H4 (cell line): ENCODE data around the gene MAGEA11. TPM values are rescaled to one million over a fixed set of nuclear protein-coding genes. Genes with fewer than 3 reads are reported as not detected.

ENCODE experiments used
- total RNA-seq: library from RNA; depleted of rRNA; stranded (reverse); fragments of >200 nt; shearing (Covaris generic); gene quantifications from 2 replicates; pipeline ENCODE4 v1.2.3, GENCODE V29; 2014; rRNA removed

The MAGEA11 gene
- total RNA-seq, 1 experiment from 2014 or later, result 2.6 TPM

Other genes starting within 250 kb of the MAGEA11 start
- gene IDS, start 206.8 kb upstream of the MAGEA11 start, total RNA-seq, result 67.1 and 75.1 TPM in 2 replicates
- 15.7 and 22.0 TPM in 2 replicates for gene EOLA1, start 171.0 kb upstream of the MAGEA11 start, total RNA-seq
- not detected in 2 replicates for gene HSFX3, start 162.1 kb upstream of the MAGEA11 start, total RNA-seq
- gene MAGEA9B, start 124.6 kb upstream of the MAGEA11 start, total RNA-seq, result 0.08 TPM in 1 of 2 replicates, not detected in the other
- gene HSFX2, start 116.7 kb upstream of the MAGEA11 start, total RNA-seq, result not detected in 2 replicates
- 13.1 and 20.6 TPM in 2 replicates for gene TMEM185A, start 80.3 kb upstream of the MAGEA11 start, total RNA-seq
- gene HSFX1, start 62.0 kb downstream of the MAGEA11 start, total RNA-seq, result not detected in 2 replicates
- not detected in 2 replicates for gene MAGEA9, start 69.9 kb downstream of the MAGEA11 start, total RNA-seq
- gene MAGEA8, start 169.1 kb downstream of the MAGEA11 start, total RNA-seq, result not detected in 2 replicates
- gene HSFX4, start 217.5 kb downstream of the MAGEA11 start, total RNA-seq, result not detected in 2 replicates
- gene EOLA2, start 226.4 kb downstream of the MAGEA11 start, total RNA-seq, result 6.4 and 20.2 TPM in 2 replicates